Lower lobe of right lung (tissue), 2 donors: Measurements from ENCODE around the gene CCDC85C. TPM values are rescaled to one million over a fixed set of nuclear protein-coding genes. Genes with fewer than 3 reads are reported as not detected.

ENCODE experiments used
- ATAC-seq, 2 donors: fragments of 200-7000 bp; cut with Tn5 transposase; one replicate each; pipeline ENCODE4 v1.9.1; 2020 to 2022; ENCODE audit warnings: mild to moderate bottlenecking in 2 of 2, moderate library complexity in 2 of 2
- DNase-seq: peaks from one replicate; pipeline ENCODE4 v3.0.0-alpha.2; 2020
- H3K27ac ChIP-seq: fragments of 200-600 bp; one replicate; pipeline ENCODE4 v1.8.0; 2022
- H3K27me3 ChIP-seq: fragments of 200-600 bp; one replicate; pipeline ENCODE4 v1.8.0; 2022; ENCODE audit warnings: low read depth
- H3K36me3 ChIP-seq: fragments of 200-600 bp; one replicate; pipeline ENCODE4 v1.8.0; 2022; ENCODE audit warnings: mild to moderate bottlenecking
- H3K4me1 ChIP-seq: fragments of 200-600 bp; one replicate; pipeline ENCODE4 v1.8.0; 2022
- H3K4me3 ChIP-seq: fragments of 200-600 bp; one replicate; pipeline ENCODE4 v1.8.0; 2022; ENCODE audit warnings: mild to moderate bottlenecking
- H3K9me3 ChIP-seq: fragments of 200-600 bp; one replicate; pipeline ENCODE4 v1.8.0; 2022
- intact Hi-C: fragments of 100-400 bp; cut with DNase I; formaldehyde crosslinking; loops from one replicate; pipeline ENCODE4 v1.11.0; 2022
- total RNA-seq: library from RNA; stranded (reverse); fragmentation: NEBNext Ultra II Directional; extraction: Animal tissue kit (Norgen Biotek cat#: 25700); gene quantifications from one replicate; pipeline ENCODE4 v1.2.1, GENCODE V29; 2021
- TF ChIP-seq, protein P1 (sequence below): fragments of 200-600 bp; IDR thresholded peaks from one replicate; pipeline ENCODE4 v1.8.0; 2022; ENCODE audit warnings: antibody characterized with exemption, mild to moderate bottlenecking
- donor health status: DM: no; HTN: yes; CAD: no; lungs with severe emphysema.

CCDC85C gene
- total RNA-seq, 1 donor from 2014 or later, result 15.3 TPM

DNA sequence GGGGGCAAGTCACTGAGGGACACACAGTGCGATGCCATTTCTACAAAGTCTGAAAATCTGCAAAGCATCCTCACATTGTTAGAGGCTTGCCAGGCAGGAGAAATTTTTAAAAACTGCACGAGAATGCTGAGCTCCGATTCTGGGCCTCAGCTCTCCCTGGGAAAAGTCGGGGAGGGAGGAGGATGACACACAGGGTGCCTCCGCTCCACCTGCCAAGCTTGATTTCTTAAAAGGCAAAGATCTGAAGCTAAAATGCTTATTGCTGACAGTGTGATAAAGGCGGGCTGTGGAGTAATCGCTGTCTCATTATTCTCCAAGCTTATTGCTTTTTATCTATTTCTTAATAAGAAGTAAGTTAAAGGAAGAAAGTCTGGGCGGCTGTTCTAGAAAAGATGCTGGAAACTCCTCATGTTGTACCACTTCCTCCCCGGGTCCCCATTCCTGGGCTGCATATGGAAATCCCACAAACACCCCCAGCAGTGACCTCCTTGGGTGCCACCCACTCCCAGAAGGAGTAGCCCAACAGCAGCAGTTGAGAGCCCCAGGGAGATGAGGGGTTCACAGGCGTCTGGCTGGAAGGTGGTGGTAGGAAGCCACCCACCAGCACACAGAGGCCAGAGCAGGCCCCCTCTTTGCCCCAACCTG lies 55.0 kb downstream of the CCDC85C start:
- TF ChIP-seq, protein P1, sequence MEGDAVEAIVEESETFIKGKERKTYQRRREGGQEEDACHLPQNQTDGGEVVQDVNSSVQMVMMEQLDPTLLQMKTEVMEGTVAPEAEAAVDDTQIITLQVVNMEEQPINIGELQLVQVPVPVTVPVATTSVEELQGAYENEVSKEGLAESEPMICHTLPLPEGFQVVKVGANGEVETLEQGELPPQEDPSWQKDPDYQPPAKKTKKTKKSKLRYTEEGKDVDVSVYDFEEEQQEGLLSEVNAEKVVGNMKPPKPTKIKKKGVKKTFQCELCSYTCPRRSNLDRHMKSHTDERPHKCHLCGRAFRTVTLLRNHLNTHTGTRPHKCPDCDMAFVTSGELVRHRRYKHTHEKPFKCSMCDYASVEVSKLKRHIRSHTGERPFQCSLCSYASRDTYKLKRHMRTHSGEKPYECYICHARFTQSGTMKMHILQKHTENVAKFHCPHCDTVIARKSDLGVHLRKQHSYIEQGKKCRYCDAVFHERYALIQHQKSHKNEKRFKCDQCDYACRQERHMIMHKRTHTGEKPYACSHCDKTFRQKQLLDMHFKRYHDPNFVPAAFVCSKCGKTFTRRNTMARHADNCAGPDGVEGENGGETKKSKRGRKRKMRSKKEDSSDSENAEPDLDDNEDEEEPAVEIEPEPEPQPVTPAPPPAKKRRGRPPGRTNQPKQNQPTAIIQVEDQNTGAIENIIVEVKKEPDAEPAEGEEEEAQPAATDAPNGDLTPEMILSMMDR, result no peak
- ATAC-seq, result no peak

DNA sequence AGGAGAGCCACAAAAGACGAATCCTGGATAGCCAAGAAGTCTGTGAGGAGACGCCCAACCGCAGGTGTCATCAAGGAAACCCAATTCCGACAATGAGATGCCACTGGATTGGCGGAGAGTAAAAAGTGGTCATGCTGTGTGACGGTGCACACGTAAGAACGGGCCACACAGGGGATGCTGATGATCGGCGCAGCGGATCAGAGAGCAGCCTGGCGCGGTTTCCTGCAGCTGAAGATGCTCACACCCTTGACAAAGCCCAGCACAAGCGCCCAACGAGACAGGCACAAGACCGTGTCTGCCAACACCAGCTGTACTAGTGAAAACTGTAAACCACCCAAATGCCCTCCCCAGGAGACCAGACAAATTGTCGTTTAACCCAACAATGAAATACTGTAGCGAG lies 55.8 kb downstream of the CCDC85C start:
- H3K27ac ChIP-seq, result no peak overlapping the region
- no peaks in the 10 kb centered on the region for H3K9me3 ChIP-seq
- H3K36me3 ChIP-seq, result no peaks in the 10 kb centered on the region
- TF ChIP-seq, protein P1, result no peak
- DNase-seq (no peak), ATAC-seq (no peak)
- H3K4me1 ChIP-seq, result no peaks in the 10 kb centered on the region
- no peaks in the 10 kb centered on the region for H3K27me3 ChIP-seq
- no peak overlapping the region for H3K4me3 ChIP-seq
- intact Hi-C loops, result no loop called here

More for the DNA sequence above, 55.0 kb downstream of the CCDC85C start:
- DNase-seq, result no peak
- intact Hi-C loops, result no loop called here
- Histone ChIP-seq H3K27me3 (no peaks in the 10 kb centered on the region), H3K9me3 (no peaks in the 10 kb centered on the region), H3K4me1 (no peaks in the 10 kb centered on the region), H3K36me3 (no peaks in the 10 kb centered on the region), H3K4me3 (no peak overlapping the region), H3K27ac (no peak overlapping the region)

DNA sequence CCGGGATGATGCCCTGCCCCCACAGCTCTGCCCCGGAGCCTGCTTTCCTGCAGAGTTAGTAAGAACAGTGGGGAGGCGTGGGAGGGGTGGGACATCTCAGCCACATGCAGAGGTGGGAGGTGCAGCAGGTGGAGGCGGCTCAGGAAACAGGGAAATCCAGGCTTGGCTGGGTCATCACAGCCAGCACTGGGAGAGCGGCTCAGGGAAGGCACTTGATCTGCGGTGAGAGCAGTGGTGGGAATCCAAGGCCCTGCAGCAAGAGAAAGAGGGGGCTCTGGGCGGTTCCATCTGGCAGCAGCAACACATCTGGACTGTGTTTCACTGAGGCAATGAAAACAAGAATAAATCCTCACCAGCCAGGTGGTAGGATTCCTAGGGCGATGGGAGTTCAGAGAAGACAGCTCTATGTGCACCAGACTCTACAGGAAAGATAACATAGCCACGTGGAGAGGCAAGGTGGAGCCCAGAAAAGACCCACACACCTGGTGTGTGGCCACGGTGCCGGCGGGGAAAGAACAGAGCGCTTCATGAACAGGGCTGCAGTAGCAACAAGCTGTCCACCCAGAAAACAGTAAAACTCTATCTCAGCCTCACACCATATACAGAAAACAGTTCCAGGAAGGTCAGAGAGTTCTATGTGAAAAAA lies 57.6 kb downstream of the CCDC85C start:
- TF ChIP-seq, protein P1, result no peak
- DNase-seq (no peak), ATAC-seq (no peak)
- peaks cover 9% of the 10 kb centered on the region for H3K4me1 ChIP-seq
- no peaks in the 10 kb centered on the region for H3K9me3 ChIP-seq
- no peak overlapping the region for H3K27ac ChIP-seq
- no peaks in the 10 kb centered on the region for H3K27me3 ChIP-seq
- H3K36me3 ChIP-seq, result no peaks in the 10 kb centered on the region
- H3K4me3 ChIP-seq, result no peak overlapping the region
- intact Hi-C loops, result no loop called here

DNA sequence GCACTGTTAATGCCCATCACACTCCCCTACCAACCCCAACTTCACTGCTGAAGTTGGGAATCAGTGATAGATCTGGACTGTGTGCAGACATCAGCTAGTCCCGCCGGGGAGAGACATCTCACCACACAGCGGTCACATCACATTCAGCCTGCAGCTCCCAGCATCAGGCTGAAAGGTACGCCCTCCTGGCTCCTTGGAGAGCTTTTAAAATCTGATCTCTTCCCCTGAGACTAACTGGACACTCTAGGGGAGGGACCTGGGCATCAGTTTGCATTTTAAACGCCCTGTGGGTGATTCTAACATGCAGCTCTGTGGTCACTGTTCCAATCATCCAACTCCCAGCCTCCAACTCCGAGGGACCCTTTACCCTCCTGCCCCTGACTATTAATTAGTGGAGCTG lies 58.4 kb downstream of the CCDC85C start:
- intact Hi-C loops, result no loop called here
- TF ChIP-seq, protein P1, result no peak
- Histone ChIP-seq H3K9me3 (no peaks in the 10 kb centered on the region), H3K36me3 (no peaks in the 10 kb centered on the region), H3K4me1 (peaks cover 13% of the 10 kb centered on the region), H3K4me3 (no peak overlapping the region), H3K27me3 (no peaks in the 10 kb centered on the region), H3K27ac (no peak overlapping the region)
- no peak for DNase-seq
- no peak for ATAC-seq

DNA sequence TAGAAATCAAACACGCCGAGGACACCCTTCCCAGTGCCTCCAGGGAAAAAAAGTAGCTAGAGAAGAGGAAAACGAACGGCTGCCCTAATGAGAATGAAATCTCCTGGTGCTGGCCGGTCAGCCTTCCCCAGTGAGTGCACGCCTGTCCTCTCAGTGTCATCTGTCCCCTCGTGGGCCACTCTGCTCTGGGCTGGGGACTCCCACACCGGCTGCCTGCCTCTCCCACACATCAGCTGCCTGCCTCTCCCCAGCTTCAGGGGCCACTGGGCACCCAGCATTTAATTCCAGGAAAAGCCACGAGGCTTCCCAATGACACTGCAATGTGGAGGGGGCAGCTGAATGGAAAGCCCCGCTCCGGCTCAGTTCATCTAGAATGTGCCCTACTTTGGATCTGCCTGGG lies 59.0 kb downstream of the CCDC85C start:
- DNase-seq, result no peak
- H3K9me3 ChIP-seq, result no peaks in the 10 kb centered on the region
- H3K27me3 ChIP-seq, result no peaks in the 10 kb centered on the region
- no peak overlapping the region for H3K27ac ChIP-seq
- no peak for ATAC-seq
- H3K36me3 ChIP-seq, result no peaks in the 10 kb centered on the region
- TF ChIP-seq, protein P1, result no peak
- intact Hi-C loops, result no loop called here
- no peak overlapping the region for H3K4me3 ChIP-seq
- H3K4me1 ChIP-seq, result peaks cover 13% of the 10 kb centered on the region
